HG03469 (cell line): ENCODE measurements around the gene MON1A.

Source experiments
- ATAC-seq: cut with Tn5 transposase; IDR thresholded peaks from one replicate; pipeline ENCODE4 v1.9.1; 2021; ENCODE audit warnings: mild to moderate bottlenecking, moderate library complexity, moderate number of reproducible peaks; ENCODE audit not compliant: unreplicated experiment

Gene MON1A

GRCh38 chr3:49896345-49896744 lies 33.3 kb downstream of the MON1A start:
- ATAC-seq: no peak

- ATAC-seq: no peak
These were observed 33.8 kb downstream of the MON1A start for GRCh38 chr3:49895791-49896190.

GRCh38 chr3:49889296-49889695 lies 40.3 kb downstream of the MON1A start:
- no peak for ATAC-seq

- no peak for ATAC-seq
These were observed 42.7 kb downstream of the MON1A start for GRCh38 chr3:49886922-49887265.

- no peak for ATAC-seq
These were observed 45.6 kb downstream of the MON1A start for GRCh38 chr3:49883998-49884397.

GRCh38 chr3:49882166-49882565 lies 47.4 kb downstream of the MON1A start:
- no peak for ATAC-seq

- ATAC-seq: no peak
These were observed 48.9 kb downstream of the MON1A start for GRCh38 chr3:49880581-49881315.

- no peak for ATAC-seq
These were observed 49.9 kb downstream of the MON1A start for GRCh38 chr3:49879721-49880120.

GRCh38 chr3:49878686-49879085 lies 50.9 kb downstream of the MON1A start:
- ATAC-seq: no peak

- no peak for ATAC-seq
These were observed 51.9 kb downstream of the MON1A start for GRCh38 chr3:49877716-49878115.

GRCh38 chr3:49876567-49876966 lies 53.0 kb downstream of the MON1A start:
- ATAC-seq: no peak

- ATAC-seq: no peak
These were observed 56.0 kb downstream of the MON1A start for GRCh38 chr3:49873623-49874022.

GRCh38 chr3:49872801-49873281 lies 56.8 kb downstream of the MON1A start:
- no peak for ATAC-seq

- no peak for ATAC-seq
These were observed 58.0 kb downstream of the MON1A start for GRCh38 chr3:49871531-49872153.

GRCh38 chr3:49869525-49870126 lies 60.0 kb downstream of the MON1A start, which contains the start of gene CAMKV:
Gene CAMKV (minus strand): TSS chr3:49869906. CDS start chr3:49862388, 7,518 bp downstream.
- ATAC-seq: no peak

- no peak for ATAC-seq
These were observed 60.6 kb downstream of the MON1A start for GRCh38 chr3:49868862-49869466.

GRCh38 chr3:49867871-49868321 lies 61.7 kb downstream of the MON1A start:
- ATAC-seq: no peak

GRCh38 chr3:49867400-49867799 lies 62.2 kb downstream of the MON1A start:
- ATAC-seq: no peak

GRCh38 chr3:49865198-49865784 lies 64.3 kb downstream of the MON1A start:
- no peak for ATAC-seq

- no peak for ATAC-seq
These were observed 65.1 kb downstream of the MON1A start for GRCh38 chr3:49864505-49864904.
